ENCODE results near the gene UNCX.

The UNCX gene

GRCh38 chr7:1243964-1244416, 11.3 kb downstream of the UNCX start:
- DNase-seq (no peak), ATAC-seq (no peak)

- ATAC-seq (peak; percentile 17), DNase-seq (no peak)
Measured at GRCh38 chr7:1244700-1245523, 12.2 kb downstream of the UNCX start.

- DNase-seq (no peak), ATAC-seq (no peak)
Measured at GRCh38 chr7:1245524-1246050, 12.9 kb downstream of the UNCX start.

GRCh38 chr7:1246160-1246870, 13.6 kb downstream of the UNCX start:
- ATAC-seq, result no peak
- no peak for DNase-seq

GRCh38 chr7:1246871-1247526, 14.3 kb downstream of the UNCX start:
- no peak for ATAC-seq
- no peak for DNase-seq

GRCh38 chr7:1247527-1248041, 14.9 kb downstream of the UNCX start:
- ATAC-seq, result no peak
- no peak for DNase-seq

- DNase-seq (no peak), ATAC-seq (no peak)
Measured at GRCh38 chr7:1248143-1248915, 15.7 kb downstream of the UNCX start.

GRCh38 chr7:1248916-1249581, 16.4 kb downstream of the UNCX start:
- no peak for ATAC-seq
- DNase-seq, result no peak

GRCh38 chr7:1249731-1250130, 17.1 kb downstream of the UNCX start:
- DNase-seq (no peak), ATAC-seq (no peak)

- DNase-seq, result no peak
- ATAC-seq, result no peak
Measured at GRCh38 chr7:1250901-1251300, 18.2 kb downstream of the UNCX start.

- DNase-seq (no peak), ATAC-seq (no peak)
Measured at GRCh38 chr7:1251796-1252539, 19.3 kb downstream of the UNCX start.

GRCh38 chr7:1252540-1253090, 19.9 kb downstream of the UNCX start:
- no peak for ATAC-seq
- DNase-seq, result no peak

- DNase-seq (no peak), ATAC-seq (no peak)
Measured at GRCh38 chr7:1253681-1254181, 21.1 kb downstream of the UNCX start.

- DNase-seq (no peak), ATAC-seq (no peak)
Measured at GRCh38 chr7:1254281-1255079, 21.8 kb downstream of the UNCX start.

- no peak for DNase-seq
- no peak for ATAC-seq
Measured at GRCh38 chr7:1255080-1255816, 22.6 kb downstream of the UNCX start.

GRCh38 chr7:1255817-1256340, 23.2 kb downstream of the UNCX start:
- DNase-seq (no peak), ATAC-seq (no peak)

- no peak for DNase-seq
- no peak for ATAC-seq
Measured at GRCh38 chr7:1256621-1257020, 23.9 kb downstream of the UNCX start.

GRCh38 chr7:1257221-1257620, 24.5 kb downstream of the UNCX start:
- ATAC-seq (no peak), DNase-seq (no peak)

Data from stimulated activated naive CD8-positive, alpha-beta T cell treated with anti-CD3 and anti-CD28 coated beads, Interleukin-15, Interleukin-2, amounts not matched to agents 100 U/mL and 50 U/mL, for 24 hours (primary cell).